Activated naive CD8-positive, alpha-beta T cell treated with anti-CD3 and anti-CD28 coated beads for 36 hours (primary cell): ENCODE measurements around the gene ATR. TPM values are rescaled to one million over a fixed set of nuclear protein-coding genes. Genes with fewer than 3 reads are reported as not detected.
A peak's percentile ranks its signal among the peaks of the same experiment; 100 is the strongest.
"Not testable (repeated sequence)": the region's sequence is repeated elsewhere in the genome, so short reads cannot be mapped to it uniquely, and the experiment has no call there.

Experiments
- DNase-seq: peaks from one replicate; pipeline ENCODE4 v3.0.0; 2021
- H3K27ac Mint-ChIP-seq: one replicate; pipeline ENCODE4 v1.8.0; 2022; ENCODE audit warnings: mild to moderate bottlenecking, moderate library complexity, mixed read lengths
- H3K27me3 Mint-ChIP-seq: one replicate; pipeline ENCODE4 v1.8.0; 2022; ENCODE audit warnings: mild to moderate bottlenecking, mixed read lengths
- H3K36me3 Mint-ChIP-seq: one replicate; pipeline ENCODE4 v1.8.0; 2021; ENCODE audit warnings: mild to moderate bottlenecking, mixed read lengths
- H3K4me1 Mint-ChIP-seq: one replicate; pipeline ENCODE4 v1.8.0; 2021; ENCODE audit warnings: mixed read lengths
- H3K4me3 Mint-ChIP-seq: one replicate; pipeline ENCODE4 v1.8.0; 2022; ENCODE audit warnings: mild to moderate bottlenecking, moderate library complexity, mixed read lengths
- H3K9me3 Mint-ChIP-seq: one replicate; pipeline ENCODE4 v1.8.0; 2022; ENCODE audit warnings: mixed read lengths
- total RNA-seq, 2 experiments: library from RNA; stranded (reverse); gene quantifications; one replicate each; pipeline ENCODE4 v1.2.3, GENCODE V29; 2021

Gene ATR
- total RNA-seq, 2 experiments from 2014 or later: 38.3 to 42.4 TPM

GRCh38 chr3:142574223-142574622 is 4.3 kb downstream of the ATR start:
- not testable (repeated sequence) for H3K27ac Mint-ChIP-seq, H3K27me3 Mint-ChIP-seq, DNase-seq, H3K4me3 Mint-ChIP-seq, H3K9me3 Mint-ChIP-seq
- Mint-ChIP-seq H3K4me1 (peaks cover 32% of the 10 kb centered on the region), H3K36me3 (peaks cover 36% of the 10 kb centered on the region)

GRCh38 chr3:142569422-142569821 is 9.1 kb downstream of the ATR start:
- DNase-seq, H3K27me3 Mint-ChIP-seq, H3K9me3 Mint-ChIP-seq, H3K4me3 Mint-ChIP-seq, H3K27ac Mint-ChIP-seq: not testable (repeated sequence)
- Mint-ChIP-seq H3K36me3 (peaks cover 33% of the 10 kb centered on the region), H3K4me1 (peaks cover 11% of the 10 kb centered on the region)

DNA sequence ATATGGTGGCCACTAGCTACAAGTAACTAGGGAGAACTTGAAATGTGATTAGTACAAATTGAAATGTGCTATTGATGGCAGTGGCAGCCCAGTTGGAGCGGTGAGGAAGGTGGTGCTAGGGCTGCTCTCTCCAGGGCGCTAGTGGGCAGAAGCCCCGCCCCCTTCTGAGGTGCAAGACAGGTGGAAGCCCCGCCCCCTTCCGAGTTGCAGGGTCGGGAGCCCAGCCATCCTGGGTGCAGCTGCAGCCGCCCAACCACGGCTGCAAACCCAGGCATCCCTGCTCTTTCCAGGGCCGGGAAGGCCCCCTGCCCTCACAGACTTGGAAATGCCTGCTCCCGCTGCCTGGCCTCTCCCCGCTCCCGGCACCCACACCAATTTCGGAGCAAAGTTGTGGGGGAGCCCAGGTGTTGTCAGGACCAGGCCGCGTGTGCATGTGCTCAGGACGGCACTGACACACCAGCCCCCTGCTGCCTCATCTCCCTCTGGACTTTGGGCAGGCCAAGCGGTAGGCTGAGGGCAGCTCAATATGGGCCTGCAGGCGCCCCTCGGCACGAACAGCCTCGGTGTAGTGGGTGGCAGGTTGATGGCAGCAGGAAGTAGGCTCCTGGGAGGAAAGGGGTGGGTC is 10.0 kb downstream of the ATR start:
- H3K9me3 Mint-ChIP-seq: no peaks in the 10 kb centered on the region

DNA sequence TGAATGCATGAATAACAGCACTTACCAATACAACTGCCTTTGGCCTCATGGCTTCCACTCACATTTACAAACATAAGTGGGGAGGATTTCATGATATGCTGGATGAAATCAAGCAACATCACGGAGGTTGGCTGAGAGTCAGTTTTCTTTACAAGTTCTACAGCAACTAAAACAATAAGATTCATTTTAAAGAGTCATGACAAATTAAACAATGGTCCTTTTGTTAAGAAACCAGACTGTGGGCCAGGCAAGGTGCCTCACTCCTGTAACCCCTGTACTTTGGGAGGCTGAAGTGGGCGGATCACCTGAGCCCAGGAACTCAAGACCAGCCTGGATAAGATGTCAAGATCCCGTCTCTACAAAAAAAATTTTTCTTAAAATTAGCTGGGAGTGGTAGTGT is 12.4 kb downstream of the ATR start:
- DNase-seq: no peak
- Mint-ChIP-seq H3K4me1 (peaks cover 10% of the 10 kb centered on the region), H3K9me3 (no peaks in the 10 kb centered on the region), H3K27ac (no peak overlapping the region), H3K4me3 (no peak overlapping the region), H3K27me3 (no peaks in the 10 kb centered on the region), H3K36me3 (peaks cover 31% of the 10 kb centered on the region)

More for the DNA sequence above, 10.0 kb downstream of the ATR start:
- H3K36me3 Mint-ChIP-seq: peaks cover 27% of the 10 kb centered on the region
- H3K4me3 Mint-ChIP-seq: no peak overlapping the region
- no peak overlapping the region for H3K27ac Mint-ChIP-seq
- H3K27me3 Mint-ChIP-seq: no peaks in the 10 kb centered on the region
- peaks cover 8% of the 10 kb centered on the region for H3K4me1 Mint-ChIP-seq
- DNase-seq: no peak

DNA sequence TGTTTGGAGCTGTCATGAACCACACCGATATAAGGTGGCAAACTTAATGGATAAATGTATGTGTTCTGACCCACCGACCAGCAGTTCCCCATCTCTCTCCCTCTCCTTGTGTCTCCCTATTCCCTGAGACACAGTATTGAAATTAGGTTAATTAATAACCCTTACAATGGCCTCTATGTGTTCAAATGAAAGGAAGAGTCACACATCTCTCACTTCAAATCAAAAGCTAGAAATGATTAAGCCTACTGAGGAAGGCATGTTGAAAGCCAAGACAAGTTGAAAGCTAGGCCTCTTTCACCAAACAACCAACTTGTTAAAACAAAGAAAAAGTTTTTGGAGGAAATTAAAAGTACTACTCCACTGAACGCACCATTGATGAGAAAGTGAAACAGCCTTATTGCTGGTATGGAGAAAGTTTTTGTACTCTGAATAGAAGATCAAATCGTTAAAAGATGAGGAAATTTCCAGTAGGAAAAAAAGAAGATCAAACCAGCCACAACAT is 15.0 kb downstream of the ATR start:
- Mint-ChIP-seq H3K4me3 (no peak overlapping the region), H3K27me3 (no peaks in the 10 kb centered on the region), H3K4me1 (peaks cover 10% of the 10 kb centered on the region), H3K9me3 (no peaks in the 10 kb centered on the region), H3K36me3 (peaks cover 26% of the 10 kb centered on the region), H3K27ac (peak overlapping the region; percentile 12)
- DNase-seq: no peak

- no peak for DNase-seq
Measured at GRCh38 chr3:142560118-142560517, 18.4 kb downstream of the ATR start.

GRCh38 chr3:142553741-142554140 is 24.8 kb downstream of the ATR start:
- Mint-ChIP-seq H3K27me3 (no peaks in the 10 kb centered on the region), H3K4me1 (no peaks in the 10 kb centered on the region), H3K36me3 (peaks cover 49% of the 10 kb centered on the region)

More at GRCh38 chr3:142560118-142560517, 18.4 kb downstream of the ATR start:
- Mint-ChIP-seq H3K27ac (no peak overlapping the region), H3K27me3 (no peaks in the 10 kb centered on the region), H3K4me1 (peaks cover 5% of the 10 kb centered on the region), H3K4me3 (no peak overlapping the region), H3K36me3 (peaks cover 32% of the 10 kb centered on the region), H3K9me3 (no peaks in the 10 kb centered on the region)

DNA sequence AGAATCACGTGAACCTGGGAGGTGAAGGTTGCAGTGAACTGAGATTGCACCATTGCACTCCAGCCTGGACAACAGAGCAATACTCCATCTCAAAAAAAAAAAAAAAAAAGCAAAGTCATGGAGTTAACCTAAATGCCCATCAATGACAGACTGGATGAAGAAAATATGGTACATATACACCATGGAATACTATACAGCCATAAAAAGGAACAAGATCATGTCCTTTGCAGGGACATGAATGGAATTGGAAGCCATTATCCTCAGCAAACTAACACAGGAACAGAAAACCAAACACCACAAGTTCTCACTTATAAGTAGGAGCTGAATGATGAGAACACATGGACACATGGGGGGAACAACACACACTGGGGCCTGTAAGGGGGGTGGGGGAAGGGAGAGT is 26.0 kb downstream of the ATR start:
- H3K4me1 Mint-ChIP-seq, DNase-seq, H3K27me3 Mint-ChIP-seq, H3K9me3 Mint-ChIP-seq, H3K27ac Mint-ChIP-seq, H3K4me3 Mint-ChIP-seq: not testable (repeated sequence)
- H3K36me3 Mint-ChIP-seq: peaks cover 50% of the 10 kb centered on the region

More at GRCh38 chr3:142553741-142554140, 24.8 kb downstream of the ATR start:
- no peak overlapping the region for H3K27ac Mint-ChIP-seq
- no peaks in the 10 kb centered on the region for H3K9me3 Mint-ChIP-seq
- DNase-seq: no peak
- H3K4me3 Mint-ChIP-seq: no peak overlapping the region

DNA sequence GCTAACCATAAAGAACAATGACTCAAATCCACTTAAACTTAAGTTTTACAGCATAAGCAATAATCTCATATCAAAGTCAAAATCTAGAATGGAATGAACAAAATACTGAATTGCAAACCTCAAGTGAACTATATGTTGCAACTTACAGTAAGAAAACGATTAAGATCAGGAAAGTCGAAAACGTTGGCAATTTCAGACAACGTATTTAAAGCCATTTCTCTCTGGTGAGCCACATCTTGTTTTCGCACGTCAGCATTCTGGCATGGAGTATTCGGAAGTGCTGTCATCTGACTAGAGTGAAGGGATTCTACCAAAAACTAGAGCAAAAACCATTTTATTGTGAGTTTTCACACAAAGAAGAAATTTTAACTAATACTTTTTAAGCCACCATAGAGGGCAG is 28.5 kb downstream of the ATR start:
- Mint-ChIP-seq H3K27ac (no peak overlapping the region), H3K27me3 (no peaks in the 10 kb centered on the region), H3K36me3 (peaks cover 34% of the 10 kb centered on the region), H3K9me3 (no peaks in the 10 kb centered on the region), H3K4me3 (no peak overlapping the region), H3K4me1 (no peaks in the 10 kb centered on the region)
- DNase-seq: no peak

DNA sequence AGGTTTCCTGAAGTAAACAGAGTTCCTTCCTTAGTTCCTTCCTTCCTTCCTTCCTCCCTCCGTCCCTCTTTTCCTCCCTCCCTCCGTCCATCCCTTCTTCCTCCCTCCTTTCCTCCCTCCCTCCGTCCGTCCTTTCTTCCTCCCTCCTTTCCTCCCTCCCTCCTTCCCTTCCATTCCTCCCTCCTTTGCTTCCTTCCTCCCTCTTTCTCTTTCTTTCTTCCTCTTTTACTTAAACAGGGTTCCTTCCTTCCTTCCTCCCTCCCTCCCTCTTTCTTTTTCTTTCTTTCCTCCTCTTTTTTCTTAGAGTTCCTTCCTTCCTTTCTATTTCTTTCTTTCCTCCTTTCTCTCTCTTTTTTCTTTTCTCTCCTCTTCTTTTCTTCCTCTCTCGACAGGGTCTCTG is 35.2 kb downstream of the ATR start:
- H3K36me3 Mint-ChIP-seq: peaks cover 24% of the 10 kb centered on the region
- H3K27me3 Mint-ChIP-seq: no peaks in the 10 kb centered on the region
- H3K27ac Mint-ChIP-seq: no peak overlapping the region
- no peaks in the 10 kb centered on the region for H3K4me1 Mint-ChIP-seq
- no peaks in the 10 kb centered on the region for H3K9me3 Mint-ChIP-seq
- no peak for DNase-seq
- no peak overlapping the region for H3K4me3 Mint-ChIP-seq

DNA sequence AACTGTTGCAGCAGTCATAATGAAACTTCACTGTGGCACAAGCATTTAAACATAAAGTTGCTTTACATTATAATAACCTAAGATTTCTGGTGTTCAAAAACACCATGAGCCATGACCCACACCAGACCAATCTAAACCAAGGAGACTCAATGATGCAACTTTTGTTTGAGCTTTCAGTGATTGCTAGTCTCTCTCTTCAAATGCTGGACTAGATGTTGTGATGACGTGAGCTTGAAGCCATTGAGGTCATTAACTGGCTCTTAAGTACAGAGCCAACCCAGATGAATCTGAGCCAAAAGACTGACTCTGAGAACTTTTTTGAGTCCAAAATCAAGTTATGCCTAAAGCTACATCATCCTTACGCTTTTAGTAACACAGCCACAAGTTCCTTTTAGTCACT is 36.5 kb downstream of the ATR start:
- DNase-seq: no peak
- Mint-ChIP-seq H3K9me3 (no peaks in the 10 kb centered on the region), H3K27me3 (no peaks in the 10 kb centered on the region), H3K27ac (no peak overlapping the region), H3K36me3 (peaks cover 21% of the 10 kb centered on the region), H3K4me1 (no peaks in the 10 kb centered on the region), H3K4me3 (no peak overlapping the region)

DNA sequence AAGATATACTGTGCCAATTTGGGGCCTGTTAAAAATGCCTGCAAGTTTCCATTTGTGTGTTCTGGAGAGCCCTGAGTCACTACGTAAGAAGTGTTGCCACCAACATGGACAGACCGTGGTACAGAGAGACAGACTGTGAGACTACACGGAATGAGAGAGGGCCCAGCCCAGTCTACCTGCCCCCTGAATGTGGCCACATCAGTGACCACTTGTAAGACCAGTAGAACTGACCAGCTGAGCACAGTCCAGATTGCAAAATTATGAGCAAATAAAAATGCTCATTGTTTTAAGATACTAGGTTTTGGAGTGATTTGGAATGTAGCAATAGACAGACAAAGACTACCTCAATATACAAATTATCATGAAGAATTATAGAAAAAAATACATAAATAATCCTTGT is 42.0 kb downstream of the ATR start:
- Mint-ChIP-seq H3K4me1 (no peaks in the 10 kb centered on the region), H3K9me3 (no peaks in the 10 kb centered on the region), H3K27ac (no peak overlapping the region), H3K27me3 (no peaks in the 10 kb centered on the region), H3K4me3 (no peak overlapping the region), H3K36me3 (peaks cover 34% of the 10 kb centered on the region)
- no peak for DNase-seq

- Mint-ChIP-seq H3K4me1 (peaks cover 4% of the 10 kb centered on the region), H3K4me3 (no peak overlapping the region), H3K36me3 (peaks cover 42% of the 10 kb centered on the region), H3K27ac (no peak overlapping the region), H3K27me3 (no peaks in the 10 kb centered on the region), H3K9me3 (no peaks in the 10 kb centered on the region)
- DNase-seq: no peak
Measured at GRCh38 chr3:142534543-142534942, 44.0 kb downstream of the ATR start.

DNA sequence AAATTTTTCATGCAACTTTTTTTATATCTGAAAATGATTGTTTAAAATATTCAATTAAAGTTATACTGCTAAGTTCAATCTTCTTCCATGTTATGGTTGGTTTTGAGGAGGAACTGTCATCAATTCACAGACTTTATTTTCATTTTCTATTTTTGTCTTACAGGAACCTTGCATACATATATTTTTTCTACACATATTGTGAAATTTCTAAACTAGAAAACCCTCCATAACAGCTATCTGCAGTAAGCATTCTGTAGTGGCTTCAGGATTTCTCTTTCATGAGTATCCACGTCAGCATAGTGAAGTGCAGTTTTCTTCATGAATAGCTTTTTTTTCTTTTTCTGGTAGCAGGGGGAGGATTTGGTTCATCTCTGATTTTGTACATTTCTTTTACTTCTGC is 48.2 kb downstream of the ATR start:
- H3K9me3 Mint-ChIP-seq: no peaks in the 10 kb centered on the region
- peaks cover 44% of the 10 kb centered on the region for H3K36me3 Mint-ChIP-seq
- no peaks in the 10 kb centered on the region for H3K27me3 Mint-ChIP-seq
- H3K4me1 Mint-ChIP-seq: peaks cover 4% of the 10 kb centered on the region
- no peak overlapping the region for H3K4me3 Mint-ChIP-seq
- H3K27ac Mint-ChIP-seq: peak overlapping the region; percentile 3
- DNase-seq: no peak

- H3K4me3 Mint-ChIP-seq: no peak overlapping the region
- peaks cover 5% of the 10 kb centered on the region for H3K4me1 Mint-ChIP-seq
- no peaks in the 10 kb centered on the region for H3K27me3 Mint-ChIP-seq
- H3K27ac Mint-ChIP-seq: no peak overlapping the region
- H3K9me3 Mint-ChIP-seq: no peaks in the 10 kb centered on the region
- no peak for DNase-seq
- peaks cover 33% of the 10 kb centered on the region for H3K36me3 Mint-ChIP-seq
Measured at GRCh38 chr3:142523921-142524566, 54.5 kb downstream of the ATR start.

GRCh38 chr3:142509079-142509478 is 69.5 kb downstream of the ATR start:
- Mint-ChIP-seq H3K27ac (peak overlapping the region; percentile 93), H3K9me3 (no peaks in the 10 kb centered on the region), H3K27me3 (no peaks in the 10 kb centered on the region), H3K36me3 (peaks cover 36% of the 10 kb centered on the region), H3K4me1 (peaks cover 13% of the 10 kb centered on the region), H3K4me3 (peak overlapping the region; percentile 74)
- DNase-seq: no peak
